WTC11 (cell line): ENCODE data around the gene COPZ2. TPM values are rescaled to one million over a fixed set of nuclear protein-coding genes. Genes with fewer than 3 reads are reported as not detected.

Experiments used
- ATAC-seq: fragments of 200-7000 bp; cut with Tn5 transposase; 2 replicates; pipeline ENCODE4 v1.10.0; 2021; ENCODE audit warnings: mild to moderate bottlenecking, moderate library complexity
- CTCF ChIA-PET: fragments of 300-600 bp; sonication (Branson Sonifier 250); formaldehyde crosslinking; loops from one replicate; lab custom pipeline; 2021; ENCODE audit warnings: antibody characterized with exemption; lab: Charles Lee
- POLR2A ChIA-PET: fragments of 350-600 bp; sonication (Branson Sonifier 250); formaldehyde crosslinking; loops from one replicate; lab custom pipeline; 2021; ENCODE audit warnings: antibody characterized with exemption; lab: Charles Lee
- DNase-seq: peaks from one replicate; pipeline ENCODE4 v3.0.0; 2021; ENCODE audit warnings: low spot score
- H3K27ac Mint-ChIP-seq: 2 replicates; pipeline ENCODE4 v1.8.0; 2021; ENCODE audit warnings: mixed read lengths
- H3K27me3 Mint-ChIP-seq: 2 replicates; pipeline ENCODE4 v1.8.0; 2021; ENCODE audit warnings: low read depth, mild to moderate bottlenecking, moderate library complexity, mixed read lengths
- H3K36me3 Mint-ChIP-seq: 2 replicates; pipeline ENCODE4 v1.8.0; 2021; ENCODE audit warnings: mixed read lengths
- H3K4me1 Mint-ChIP-seq: 2 replicates; pipeline ENCODE4 v1.8.0; 2022; ENCODE audit warnings: mixed read lengths
- H3K4me3 Mint-ChIP-seq: 2 replicates; pipeline ENCODE4 v1.8.0; 2021; ENCODE audit warnings: mild to moderate bottlenecking, moderate library complexity, mixed read lengths
- H3K9me3 Mint-ChIP-seq: 2 replicates; pipeline ENCODE4 v1.8.0; 2021; ENCODE audit warnings: mixed read lengths
- ATF3 ChIP-seq: sonication (generic); formaldehyde crosslinking; conservative IDR thresholded peaks from 2 replicates; pipeline ENCODE4 v1.8.1; 2022; ENCODE audit warnings: mild to moderate bottlenecking, missing genetic modification reagents
- CBFB ChIP-seq: sonication (generic); formaldehyde crosslinking; IDR thresholded peaks from 2 replicates; pipeline ENCODE4 v1.8.1; 2022; ENCODE audit warnings: mild to moderate bottlenecking, low read depth, missing genetic modification reagents
- CREB1 ChIP-seq: sonication (generic); formaldehyde crosslinking; IDR thresholded peaks from 2 replicates; pipeline ENCODE4 v1.8.0; 2023; ENCODE audit warnings: mild to moderate bottlenecking, missing genetic modification reagents
- ETV6 ChIP-seq: sonication (generic); formaldehyde crosslinking; IDR thresholded peaks from 2 replicates; pipeline ENCODE4 v1.8.1; 2022; ENCODE audit warnings: mild to moderate bottlenecking, missing genetic modification reagents
- FOXP4 ChIP-seq: sonication (generic); formaldehyde crosslinking; IDR thresholded peaks from 2 replicates; pipeline ENCODE4 v1.8.0; 2022; ENCODE audit warnings: mild to moderate bottlenecking, missing genetic modification reagents
- HMGXB4 ChIP-seq: sonication (generic); formaldehyde crosslinking; IDR thresholded peaks from 2 replicates; pipeline ENCODE4 v1.8.1; 2023; ENCODE audit warnings: mild to moderate bottlenecking, moderate library complexity, missing genetic modification reagents
- IRF1 ChIP-seq: sonication (generic); formaldehyde crosslinking; IDR thresholded peaks from 2 replicates; pipeline ENCODE4 v1.8.0; 2023; ENCODE audit warnings: missing genetic modification reagents
- MYBL2 ChIP-seq: sonication (generic); formaldehyde crosslinking; IDR thresholded peaks from 2 replicates; pipeline ENCODE4 v1.8.1; 2023; ENCODE audit warnings: mild to moderate bottlenecking, moderate library complexity, missing genetic modification reagents
- NFATC4 ChIP-seq: fragments of 250-450 bp; sonication (Bioruptor Pico); IDR thresholded peaks from 2 replicates; pipeline ENCODE4 v1.9.0; 2021; ENCODE audit warnings: mild to moderate bottlenecking
- NFE2L1 ChIP-seq: sonication (generic); formaldehyde crosslinking; IDR thresholded peaks from 2 replicates; pipeline ENCODE4 v1.8.1; 2023; ENCODE audit warnings: missing genetic modification reagents
- NFYB ChIP-seq: sonication (generic); formaldehyde crosslinking; conservative IDR thresholded peaks from 2 replicates; pipeline ENCODE4 v1.8.0; 2022; ENCODE audit warnings: low read depth, missing genetic modification reagents
- RORB ChIP-seq: fragments of 250-450 bp; sonication (Bioruptor Pico); IDR thresholded peaks from 2 replicates; pipeline ENCODE4 v1.9.0; 2021; ENCODE audit warnings: mild to moderate bottlenecking
- ZBTB43 ChIP-seq: sonication (generic); formaldehyde crosslinking; IDR thresholded peaks from 2 replicates; pipeline ENCODE4 v1.8.1; 2023; ENCODE audit warnings: mild to moderate bottlenecking, missing genetic modification reagents
- ZNF396 ChIP-seq: fragments of 250-450 bp; sonication (Bioruptor Pico); IDR thresholded peaks from 2 replicates; pipeline ENCODE4 v1.8.0; 2021; ENCODE audit warnings: mild to moderate bottlenecking, moderate library complexity, borderline replicate concordance
- ZNF671 ChIP-seq: fragments of 250-450 bp; sonication (Bioruptor Pico); IDR thresholded peaks from 2 replicates; pipeline ENCODE4 v1.8.0; 2021; ENCODE audit warnings: mild to moderate bottlenecking
- ZSCAN18 ChIP-seq: fragments of 250-450 bp; sonication (Bioruptor Pico); IDR thresholded peaks from 2 replicates; pipeline ENCODE4 v2.1.2; 2022; ENCODE audit warnings: mild to moderate bottlenecking, moderate library complexity
- total RNA-seq: library from RNA; stranded (reverse); gene quantifications from 3 replicates; pipeline ENCODE4 v1.2.3, GENCODE V29; 2021
- TF ChIP-seq, protein P1 (sequence below): fragments of 200-600 bp; IDR thresholded peaks from 2 replicates; pipeline ENCODE4 v1.8.0; 2022; ENCODE audit warnings: antibody characterized with exemption
- TF ChIP-seq, protein P2 (sequence below): sonication (generic); formaldehyde crosslinking; IDR thresholded peaks from 2 replicates; pipeline ENCODE4 v1.8.0; 2022; ENCODE audit warnings: mild to moderate bottlenecking, missing genetic modification reagents
- TF ChIP-seq, protein P3 (sequence below): sonication (generic); formaldehyde crosslinking; conservative IDR thresholded peaks from 2 replicates; pipeline ENCODE4 v1.8.1; 2023; ENCODE audit warnings: mild to moderate bottlenecking, low read depth, missing genetic modification reagents, moderate library complexity
- TF ChIP-seq, protein P4 (sequence below): sonication (generic); formaldehyde crosslinking; IDR thresholded peaks from 2 replicates; pipeline ENCODE4 v1.8.1; 2022; ENCODE audit warnings: low read depth, missing genetic modification reagents, borderline replicate concordance

The COPZ2 gene
- total RNA-seq, 1 experiment from 2014 or later, result 0.44 TPM

GRCh38 chr17:48025040-48025903, 12.3 kb downstream of the COPZ2 start:
- H3K27me3 Mint-ChIP-seq, result peaks cover 40% of the 10 kb centered on the region
- H3K27ac Mint-ChIP-seq, result no peak overlapping the region
- TF ChIP-seq ZSCAN18 (no peak), NFE2L1 (0 out of 2 replicates have a peak, but pooled peaks have one; percentile 45), NFYB (CRISPR knock-in tag) (peak; percentile 12; the same call in 1 of the 2 replicates), ATF3 (CRISPR knock-in tag) (no peak), NFATC4 (no peak), RORB (CRISPR knock-in tag) (no peak), ZNF396 (CRISPR knock-in tag) (no peak), CREB1 (CRISPR knock-in tag) (no peak), CBFB (CRISPR knock-in tag) (no peak), HMGXB4 (CRISPR knock-in tag) (0 out of 2 replicates have a peak, but pooled peaks have one; percentile 39), IRF1 (CRISPR knock-in tag) (no peak), ZNF671 (CRISPR knock-in tag) (no peak), ETV6 (CRISPR knock-in tag) (0 out of 2 replicates have a peak, but pooled peaks have one; percentile 23), ZBTB43 (no peak), MYBL2 (CRISPR knock-in tag) (0 out of 2 replicates have a peak, but pooled peaks have one; percentile 58), FOXP4 (CRISPR knock-in tag) (0 out of 2 replicates have a peak, but pooled peaks have one; percentile 46)
- TF ChIP-seq, protein P1, sequence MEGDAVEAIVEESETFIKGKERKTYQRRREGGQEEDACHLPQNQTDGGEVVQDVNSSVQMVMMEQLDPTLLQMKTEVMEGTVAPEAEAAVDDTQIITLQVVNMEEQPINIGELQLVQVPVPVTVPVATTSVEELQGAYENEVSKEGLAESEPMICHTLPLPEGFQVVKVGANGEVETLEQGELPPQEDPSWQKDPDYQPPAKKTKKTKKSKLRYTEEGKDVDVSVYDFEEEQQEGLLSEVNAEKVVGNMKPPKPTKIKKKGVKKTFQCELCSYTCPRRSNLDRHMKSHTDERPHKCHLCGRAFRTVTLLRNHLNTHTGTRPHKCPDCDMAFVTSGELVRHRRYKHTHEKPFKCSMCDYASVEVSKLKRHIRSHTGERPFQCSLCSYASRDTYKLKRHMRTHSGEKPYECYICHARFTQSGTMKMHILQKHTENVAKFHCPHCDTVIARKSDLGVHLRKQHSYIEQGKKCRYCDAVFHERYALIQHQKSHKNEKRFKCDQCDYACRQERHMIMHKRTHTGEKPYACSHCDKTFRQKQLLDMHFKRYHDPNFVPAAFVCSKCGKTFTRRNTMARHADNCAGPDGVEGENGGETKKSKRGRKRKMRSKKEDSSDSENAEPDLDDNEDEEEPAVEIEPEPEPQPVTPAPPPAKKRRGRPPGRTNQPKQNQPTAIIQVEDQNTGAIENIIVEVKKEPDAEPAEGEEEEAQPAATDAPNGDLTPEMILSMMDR, result peak; percentile 71
- TF ChIP-seq, protein P2, sequence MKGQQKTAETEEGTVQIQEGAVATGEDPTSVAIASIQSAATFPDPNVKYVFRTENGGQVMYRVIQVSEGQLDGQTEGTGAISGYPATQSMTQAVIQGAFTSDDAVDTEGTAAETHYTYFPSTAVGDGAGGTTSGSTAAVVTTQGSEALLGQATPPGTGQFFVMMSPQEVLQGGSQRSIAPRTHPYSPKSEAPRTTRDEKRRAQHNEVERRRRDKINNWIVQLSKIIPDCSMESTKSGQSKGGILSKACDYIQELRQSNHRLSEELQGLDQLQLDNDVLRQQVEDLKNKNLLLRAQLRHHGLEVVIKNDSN (CRISPR knock-in tag), result peak; percentile 50
- TF ChIP-seq, protein P3, sequence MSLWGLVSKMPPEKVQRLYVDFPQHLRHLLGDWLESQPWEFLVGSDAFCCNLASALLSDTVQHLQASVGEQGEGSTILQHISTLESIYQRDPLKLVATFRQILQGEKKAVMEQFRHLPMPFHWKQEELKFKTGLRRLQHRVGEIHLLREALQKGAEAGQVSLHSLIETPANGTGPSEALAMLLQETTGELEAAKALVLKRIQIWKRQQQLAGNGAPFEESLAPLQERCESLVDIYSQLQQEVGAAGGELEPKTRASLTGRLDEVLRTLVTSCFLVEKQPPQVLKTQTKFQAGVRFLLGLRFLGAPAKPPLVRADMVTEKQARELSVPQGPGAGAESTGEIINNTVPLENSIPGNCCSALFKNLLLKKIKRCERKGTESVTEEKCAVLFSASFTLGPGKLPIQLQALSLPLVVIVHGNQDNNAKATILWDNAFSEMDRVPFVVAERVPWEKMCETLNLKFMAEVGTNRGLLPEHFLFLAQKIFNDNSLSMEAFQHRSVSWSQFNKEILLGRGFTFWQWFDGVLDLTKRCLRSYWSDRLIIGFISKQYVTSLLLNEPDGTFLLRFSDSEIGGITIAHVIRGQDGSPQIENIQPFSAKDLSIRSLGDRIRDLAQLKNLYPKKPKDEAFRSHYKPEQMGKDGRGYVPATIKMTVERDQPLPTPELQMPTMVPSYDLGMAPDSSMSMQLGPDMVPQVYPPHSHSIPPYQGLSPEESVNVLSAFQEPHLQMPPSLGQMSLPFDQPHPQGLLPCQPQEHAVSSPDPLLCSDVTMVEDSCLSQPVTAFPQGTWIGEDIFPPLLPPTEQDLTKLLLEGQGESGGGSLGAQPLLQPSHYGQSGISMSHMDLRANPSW (CRISPR knock-in tag), result no peak
- TF ChIP-seq, protein P4, sequence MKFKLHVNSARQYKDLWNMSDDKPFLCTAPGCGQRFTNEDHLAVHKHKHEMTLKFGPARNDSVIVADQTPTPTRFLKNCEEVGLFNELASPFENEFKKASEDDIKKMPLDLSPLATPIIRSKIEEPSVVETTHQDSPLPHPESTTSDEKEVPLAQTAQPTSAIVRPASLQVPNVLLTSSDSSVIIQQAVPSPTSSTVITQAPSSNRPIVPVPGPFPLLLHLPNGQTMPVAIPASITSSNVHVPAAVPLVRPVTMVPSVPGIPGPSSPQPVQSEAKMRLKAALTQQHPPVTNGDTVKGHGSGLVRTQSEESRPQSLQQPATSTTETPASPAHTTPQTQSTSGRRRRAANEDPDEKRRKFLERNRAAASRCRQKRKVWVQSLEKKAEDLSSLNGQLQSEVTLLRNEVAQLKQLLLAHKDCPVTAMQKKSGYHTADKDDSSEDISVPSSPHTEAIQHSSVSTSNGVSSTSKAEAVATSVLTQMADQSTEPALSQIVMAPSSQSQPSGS (CRISPR knock-in tag), result no peak

More at GRCh38 chr17:48025040-48025903, 12.3 kb downstream of the COPZ2 start:
- DNase-seq (peak; percentile 98), ATAC-seq (peak; percentile 62)
- ChIA-PET CTCF (interaction anchor here (0.5 to 3.8 kb wide), 55 partner anchors 11 to 611 kb away, joined by 3 to 108 read pairs (median 4); partner anchors contain the start of genes CBX1, CDK5RAP3, NFE2L1 and PNPO), POLR2A (interaction anchor here (0.6 to 2.4 kb wide), 3 partner anchors 23 to 49 kb away, joined by 7 to 22 read pairs (median 12); partner anchors contain the start of gene NFE2L1)
- Mint-ChIP-seq H3K36me3 (no peaks in the 10 kb centered on the region), H3K9me3 (no peaks in the 10 kb centered on the region), H3K4me3 (peak overlapping the region; percentile 74), H3K4me1 (peaks cover 25% of the 10 kb centered on the region)
